Activated T-helper 17 cell treated with anti-CD3 and anti-CD28 coated beads, Interleukin-2, amount 50 U/mL, for 72 hours (primary cell): ENCODE measurements around the gene BBS9. TPM values are rescaled to one million over a fixed set of nuclear protein-coding genes. Genes with fewer than 3 reads are reported as not detected.

ENCODE experiments used
- ATAC-seq: fragments of 150-1000 bp; cut with Tn5 transposase; replicated peaks from 2 replicates; pipeline ENCODE4 v1.10.0; 2021; ENCODE audit warnings: mild to moderate bottlenecking, moderate library complexity
- H3K27ac Mint-ChIP-seq: one replicate; pipeline ENCODE4 v1.8.0; 2022; ENCODE audit warnings: mixed read lengths
- H3K27me3 Mint-ChIP-seq: one replicate; pipeline ENCODE4 v1.8.0; 2022; ENCODE audit warnings: mixed read lengths
- H3K36me3 Mint-ChIP-seq: one replicate; pipeline ENCODE4 v1.8.0; 2022; ENCODE audit warnings: low read depth, mild to moderate bottlenecking, mixed read lengths
- H3K4me1 Mint-ChIP-seq: one replicate; pipeline ENCODE4 v1.8.0; 2022; ENCODE audit warnings: mixed read lengths
- H3K4me3 Mint-ChIP-seq: one replicate; pipeline ENCODE4 v1.8.0; 2022; ENCODE audit warnings: mild to moderate bottlenecking, mixed read lengths
- H3K9me3 Mint-ChIP-seq: one replicate; pipeline ENCODE4 v1.8.0; 2022; ENCODE audit warnings: mixed read lengths
- total RNA-seq, 2 donors: library from RNA; stranded (reverse); gene quantifications; one replicate each; pipeline ENCODE4 v1.2.3, GENCODE V29; 2022

Gene BBS9
- total RNA-seq, 2 donors from 2014 or later: 11.3 to 14.4 TPM

DNA sequence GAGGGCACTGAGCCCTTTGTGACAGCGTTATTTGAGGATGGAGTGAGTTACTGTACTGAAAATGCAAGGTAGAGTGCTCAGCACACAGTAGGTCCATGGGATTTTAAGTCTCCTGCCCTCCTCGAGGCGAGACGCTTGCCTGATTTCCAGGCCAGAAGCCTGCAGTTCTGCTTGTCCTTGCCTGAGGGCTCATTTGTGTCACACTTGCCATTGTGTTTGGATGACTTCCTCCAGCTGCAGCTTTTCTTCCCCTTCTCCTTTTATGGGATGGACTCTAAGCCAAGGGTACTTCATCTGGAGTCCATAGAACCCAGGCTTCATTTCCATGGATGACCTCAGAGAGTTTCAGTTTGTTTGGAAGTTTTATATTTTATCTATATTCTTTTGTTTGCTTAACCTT, 471.7 kb downstream of the BBS9 start:
- Mint-ChIP-seq H3K27me3 (no peaks in the 10 kb centered on the region), H3K27ac (no peak overlapping the region), H3K9me3 (no peaks in the 10 kb centered on the region), H3K36me3 (peaks cover 11% of the 10 kb centered on the region), H3K4me3 (no peak overlapping the region), H3K4me1 (no peaks in the 10 kb centered on the region)
- no peak for ATAC-seq

GRCh38 chr7:33601884-33602283, 472.5 kb downstream of the BBS9 start:
- H3K4me1 Mint-ChIP-seq: no peaks in the 10 kb centered on the region
- peaks cover 3% of the 10 kb centered on the region for H3K9me3 Mint-ChIP-seq
- H3K27ac Mint-ChIP-seq: no peak overlapping the region
- no peak overlapping the region for H3K4me3 Mint-ChIP-seq
- H3K27me3 Mint-ChIP-seq: no peaks in the 10 kb centered on the region
- no peak for ATAC-seq
- peaks cover 11% of the 10 kb centered on the region for H3K36me3 Mint-ChIP-seq

- peaks cover 4% of the 10 kb centered on the region for H3K9me3 Mint-ChIP-seq
- H3K27me3 Mint-ChIP-seq: no peaks in the 10 kb centered on the region
- H3K4me3 Mint-ChIP-seq: no peak overlapping the region
- H3K36me3 Mint-ChIP-seq: peaks cover 16% of the 10 kb centered on the region
- no peak for ATAC-seq
- H3K4me1 Mint-ChIP-seq: no peaks in the 10 kb centered on the region
- no peak overlapping the region for H3K27ac Mint-ChIP-seq
Measured at GRCh38 chr7:33604056-33604455, 474.7 kb downstream of the BBS9 start.

DNA sequence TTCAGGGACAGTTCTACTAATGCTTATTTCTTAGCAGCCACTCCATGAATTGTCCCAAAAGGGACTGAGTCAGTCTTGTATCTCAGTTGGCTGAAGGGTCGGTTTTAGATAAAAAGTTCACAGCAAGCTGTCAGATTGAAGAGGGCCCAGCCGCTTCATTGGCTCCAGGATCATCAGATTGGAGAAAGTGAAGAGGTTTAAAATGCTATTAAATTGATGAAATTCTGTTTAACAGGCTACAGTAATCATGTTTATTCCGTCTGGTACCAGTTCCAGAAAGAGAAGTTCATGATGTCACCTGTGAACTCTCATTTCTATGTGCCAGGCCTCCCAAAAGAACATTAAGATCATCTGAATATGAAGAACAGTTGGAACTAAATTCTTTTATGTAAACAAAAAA, 481.6 kb downstream of the BBS9 start:
- H3K4me1 Mint-ChIP-seq: no peaks in the 10 kb centered on the region
- H3K27me3 Mint-ChIP-seq: no peaks in the 10 kb centered on the region
- ATAC-seq: no peak
- H3K36me3 Mint-ChIP-seq: peaks cover 12% of the 10 kb centered on the region
- H3K27ac Mint-ChIP-seq: no peak overlapping the region
- H3K9me3 Mint-ChIP-seq: peaks cover 10% of the 10 kb centered on the region
- H3K4me3 Mint-ChIP-seq: no peak overlapping the region

DNA sequence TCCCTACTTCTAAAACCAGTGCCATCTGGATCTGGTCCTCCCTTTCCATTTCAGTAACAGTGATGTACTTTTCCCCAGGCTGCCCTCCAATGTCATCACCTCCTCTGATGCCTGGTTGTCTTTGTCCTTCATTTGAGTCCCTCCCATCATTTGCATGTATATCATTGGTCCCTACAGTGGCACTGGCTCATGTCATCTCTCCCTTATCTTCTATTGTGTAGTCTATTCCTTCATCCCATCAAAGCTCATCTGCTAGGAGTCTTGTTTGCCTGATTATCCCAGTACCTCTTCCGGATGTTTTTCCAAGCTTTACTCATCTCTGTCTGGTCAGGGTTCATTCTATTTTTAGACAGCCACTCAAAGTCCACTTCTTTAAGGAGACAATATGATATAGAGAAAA, 483.1 kb downstream of the BBS9 start:
- H3K27me3 Mint-ChIP-seq: no peaks in the 10 kb centered on the region
- peaks cover 12% of the 10 kb centered on the region for H3K36me3 Mint-ChIP-seq
- ATAC-seq: no peak
- H3K4me3 Mint-ChIP-seq: no peak overlapping the region
- H3K27ac Mint-ChIP-seq: no peak overlapping the region
- peaks cover 8% of the 10 kb centered on the region for H3K9me3 Mint-ChIP-seq
- no peaks in the 10 kb centered on the region for H3K4me1 Mint-ChIP-seq

DNA sequence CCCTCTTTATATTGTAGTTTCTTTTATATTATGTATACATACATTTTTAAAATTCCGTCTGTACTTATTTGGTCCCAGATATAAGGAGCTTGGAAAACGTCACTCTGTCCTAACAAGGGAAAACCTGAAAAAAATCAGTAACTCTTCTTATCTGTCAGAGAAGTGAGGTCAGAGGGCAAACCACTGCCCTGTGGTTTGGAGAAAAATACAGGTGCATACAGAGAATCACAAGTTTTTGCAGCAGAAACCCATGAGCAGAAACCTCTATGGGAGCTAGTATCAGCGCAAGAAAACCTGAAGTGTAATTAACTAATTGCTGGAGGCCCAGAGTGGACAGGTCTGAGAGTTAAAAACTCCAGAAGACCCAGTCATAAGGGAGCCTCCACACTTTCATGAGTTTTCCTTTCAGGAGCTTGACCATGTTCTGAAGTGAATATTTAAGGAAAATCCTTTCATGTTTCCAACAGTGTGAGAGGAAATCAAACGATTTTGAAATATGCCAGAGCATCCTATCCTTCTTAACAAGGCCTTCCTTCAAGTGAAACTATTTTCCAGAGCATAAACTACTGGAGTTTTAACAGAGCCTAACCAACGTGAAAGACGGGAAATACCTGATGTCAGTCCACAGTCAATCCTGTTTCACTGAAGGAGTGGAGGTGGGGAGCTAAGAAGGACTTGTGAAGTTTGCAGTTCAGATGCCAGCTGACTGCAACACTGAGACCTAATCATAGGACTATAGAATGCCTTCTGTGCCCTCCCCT, 485.2 kb downstream of the BBS9 start:
- peaks cover 5% of the 10 kb centered on the region for H3K36me3 Mint-ChIP-seq
- no peak overlapping the region for H3K4me3 Mint-ChIP-seq
- no peak for ATAC-seq
- H3K9me3 Mint-ChIP-seq: peaks cover 18% of the 10 kb centered on the region
- H3K27me3 Mint-ChIP-seq: no peaks in the 10 kb centered on the region
- H3K27ac Mint-ChIP-seq: no peak overlapping the region
- H3K4me1 Mint-ChIP-seq: no peaks in the 10 kb centered on the region

DNA sequence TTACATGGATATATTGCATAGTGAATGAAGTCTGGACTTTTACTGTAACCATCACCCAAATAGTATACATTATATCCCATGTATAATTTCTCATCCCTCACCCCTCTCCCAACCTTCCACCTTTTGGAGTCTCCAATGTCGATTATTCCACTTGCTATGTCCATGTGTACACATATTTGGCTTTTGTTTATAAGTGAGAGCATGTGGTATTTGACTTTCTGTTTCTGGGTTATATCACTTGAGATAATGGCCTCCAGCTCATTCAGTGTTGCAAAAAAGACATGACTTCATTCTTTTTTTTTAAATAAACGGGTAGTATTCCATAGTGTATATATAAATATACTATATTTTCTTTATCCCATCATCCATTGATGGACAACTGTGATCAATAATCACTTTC, 487.4 kb downstream of the BBS9 start:
- Mint-ChIP-seq H3K27ac (no peak overlapping the region), H3K27me3 (no peaks in the 10 kb centered on the region), H3K9me3 (peaks cover 18% of the 10 kb centered on the region), H3K4me3 (no peak overlapping the region), H3K4me1 (no peaks in the 10 kb centered on the region), H3K36me3 (no peaks in the 10 kb centered on the region)
- no peak for ATAC-seq

DNA sequence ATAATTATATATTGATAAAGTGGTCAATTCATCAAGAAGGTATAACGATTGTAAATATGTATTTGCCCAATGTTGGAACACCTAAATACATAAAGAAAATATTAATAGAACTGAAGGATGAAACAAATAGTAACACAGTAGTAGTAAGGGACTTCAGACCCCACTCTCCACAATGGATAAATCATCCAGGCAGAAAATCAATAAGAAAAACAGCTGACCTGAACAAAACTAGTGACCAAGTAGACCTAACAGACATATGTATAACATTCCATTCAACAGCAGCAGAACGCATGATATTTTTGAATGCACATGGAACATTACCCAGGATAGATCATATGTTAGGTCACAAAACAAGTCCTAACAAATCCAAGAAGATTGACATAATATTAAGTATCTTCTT, 489.9 kb downstream of the BBS9 start:
- Mint-ChIP-seq H3K9me3 (peaks cover 18% of the 10 kb centered on the region), H3K27me3 (no peaks in the 10 kb centered on the region), H3K4me1 (no peaks in the 10 kb centered on the region), H3K27ac (no peak overlapping the region), H3K4me3 (no peak overlapping the region), H3K36me3 (no peaks in the 10 kb centered on the region)
- no peak for ATAC-seq

DNA sequence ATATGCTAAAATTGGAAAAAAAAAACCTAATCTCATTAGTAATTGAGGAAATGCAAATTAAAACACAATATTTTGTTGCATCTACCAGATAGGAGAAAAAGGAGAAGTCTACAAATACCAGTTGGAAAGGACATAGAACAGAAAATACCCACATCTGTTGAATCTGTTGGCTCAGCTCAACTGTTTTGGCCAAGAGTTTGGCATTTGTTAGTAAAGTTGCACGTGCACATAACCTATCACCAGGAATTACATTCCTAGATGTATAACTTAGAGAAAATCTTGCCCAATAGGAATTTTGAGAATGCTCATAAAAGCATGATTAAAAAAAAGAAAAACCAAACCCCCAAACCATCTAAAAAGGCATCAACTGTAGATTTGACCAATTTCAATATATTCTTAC, 493.9 kb downstream of the BBS9 start:
- Mint-ChIP-seq H3K4me1 (no peaks in the 10 kb centered on the region), H3K4me3 (no peak overlapping the region), H3K9me3 (peaks cover 15% of the 10 kb centered on the region), H3K36me3 (no peaks in the 10 kb centered on the region), H3K27ac (no peak overlapping the region), H3K27me3 (no peaks in the 10 kb centered on the region)
- no peak for ATAC-seq

DNA sequence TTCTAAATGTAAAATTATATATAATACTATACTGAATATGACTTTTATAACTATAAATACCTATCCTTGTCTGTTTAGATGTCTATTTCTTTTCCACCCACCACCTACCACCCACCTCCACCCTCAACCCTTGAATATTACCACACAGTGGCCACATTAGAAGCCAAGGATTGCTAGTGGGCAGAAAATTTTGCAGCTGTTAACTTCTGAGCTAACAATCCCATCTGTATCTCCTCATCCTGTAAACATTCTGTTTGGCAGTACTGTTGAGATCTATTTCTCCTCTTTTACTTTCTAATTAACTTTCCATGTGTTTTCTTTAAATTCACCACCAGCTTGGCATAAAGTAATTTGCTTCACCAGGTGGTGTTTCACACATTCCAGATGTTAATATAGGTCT, 494.9 kb downstream of the BBS9 start:
- H3K9me3 Mint-ChIP-seq: peaks cover 10% of the 10 kb centered on the region
- ATAC-seq: no peak

GRCh38 chr7:33626869-33627268, 497.5 kb downstream of the BBS9 start:
- Mint-ChIP-seq H3K4me1 (no peaks in the 10 kb centered on the region), H3K36me3 (no peaks in the 10 kb centered on the region), H3K4me3 (no peak overlapping the region), H3K27me3 (no peaks in the 10 kb centered on the region), H3K27ac (no peak overlapping the region), H3K9me3 (peaks cover 7% of the 10 kb centered on the region)
- ATAC-seq: no peak

More for the DNA sequence above, 494.9 kb downstream of the BBS9 start:
- Mint-ChIP-seq H3K4me1 (no peaks in the 10 kb centered on the region), H3K36me3 (no peaks in the 10 kb centered on the region), H3K27me3 (no peaks in the 10 kb centered on the region), H3K4me3 (no peak overlapping the region), H3K27ac (no peak overlapping the region)

DNA sequence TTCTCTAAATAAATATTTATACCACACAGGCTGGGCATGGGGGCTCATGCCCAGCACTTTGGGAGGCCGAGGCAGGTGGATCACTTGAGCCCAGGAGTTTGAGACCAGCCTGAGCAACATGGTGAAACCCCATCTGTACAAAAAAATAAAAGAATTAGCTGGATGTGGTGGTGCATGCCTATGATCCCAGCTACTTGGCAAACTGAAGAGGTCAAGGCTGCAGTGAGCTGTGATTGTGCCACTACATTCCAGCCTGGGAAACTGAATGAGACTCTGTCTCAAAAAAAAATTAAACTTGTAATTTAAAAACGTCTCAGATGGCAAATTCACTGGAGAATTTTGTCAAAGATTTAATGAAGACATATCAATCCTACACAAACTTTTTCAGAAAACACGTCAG, 498.4 kb downstream of the BBS9 start:
- H3K9me3 Mint-ChIP-seq: peaks cover 7% of the 10 kb centered on the region
- H3K36me3 Mint-ChIP-seq: no peaks in the 10 kb centered on the region
- no peak overlapping the region for H3K4me3 Mint-ChIP-seq
- no peak for ATAC-seq
- no peaks in the 10 kb centered on the region for H3K4me1 Mint-ChIP-seq
- no peak overlapping the region for H3K27ac Mint-ChIP-seq
- no peaks in the 10 kb centered on the region for H3K27me3 Mint-ChIP-seq

DNA sequence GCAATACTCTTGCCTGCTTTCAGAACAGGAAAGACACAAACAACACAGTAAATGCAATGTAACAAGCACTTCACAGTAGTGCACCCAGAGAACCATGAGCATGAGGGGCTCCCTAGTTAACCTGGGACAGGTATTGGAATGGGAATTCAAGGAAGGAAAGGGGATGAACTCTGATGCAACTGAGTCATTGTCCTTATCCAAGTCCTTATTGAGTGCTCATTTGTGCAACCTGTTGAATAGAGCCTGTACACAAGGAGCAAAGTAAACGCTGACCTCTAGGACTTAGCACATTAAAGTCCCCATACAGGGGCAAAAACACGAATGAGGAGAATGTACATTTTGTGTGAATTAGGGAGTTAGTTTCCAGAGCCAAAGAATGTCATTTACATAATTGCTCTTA, 499.5 kb downstream of the BBS9 start:
- no peaks in the 10 kb centered on the region for H3K4me1 Mint-ChIP-seq
- no peaks in the 10 kb centered on the region for H3K27me3 Mint-ChIP-seq
- no peak overlapping the region for H3K4me3 Mint-ChIP-seq
- no peak for ATAC-seq
- no peak overlapping the region for H3K27ac Mint-ChIP-seq
- no peaks in the 10 kb centered on the region for H3K36me3 Mint-ChIP-seq
- peaks cover 7% of the 10 kb centered on the region for H3K9me3 Mint-ChIP-seq

- no peaks in the 10 kb centered on the region for H3K27me3 Mint-ChIP-seq
- H3K36me3 Mint-ChIP-seq: no peaks in the 10 kb centered on the region
- no peak for ATAC-seq
- H3K4me3 Mint-ChIP-seq: no peak overlapping the region
- no peak overlapping the region for H3K27ac Mint-ChIP-seq
- peaks cover 7% of the 10 kb centered on the region for H3K9me3 Mint-ChIP-seq
- no peaks in the 10 kb centered on the region for H3K4me1 Mint-ChIP-seq
Measured at GRCh38 chr7:33630359-33630758, 501.0 kb downstream of the BBS9 start.

- Mint-ChIP-seq H3K9me3 (no peaks in the 10 kb centered on the region), H3K27ac (no peak overlapping the region), H3K27me3 (no peaks in the 10 kb centered on the region), H3K4me1 (no peaks in the 10 kb centered on the region), H3K4me3 (no peak overlapping the region), H3K36me3 (no peaks in the 10 kb centered on the region)
- no peak for ATAC-seq
Measured at GRCh38 chr7:33632322-33632721, 503.0 kb downstream of the BBS9 start.
